A549 (cell line): ENCODE measurements around the gene COIL.

ENCODE experiments used
- CBX2 ChIP-seq: fragments of 200-600 bp; sonication (generic); IDR thresholded peaks from 2 replicates; pipeline ENCODE4 v1.6.1; 2016; ENCODE audit warnings: low read depth, mild to moderate bottlenecking, borderline replicate concordance
- CBX8 ChIP-seq: fragments of 200-600 bp; sonication (generic); IDR thresholded peaks from 2 replicates; pipeline ENCODE4 v1.6.1; 2016
- EP300 ChIP-seq, 2 experiments: fragments of >200 bp; sonication (Bioruptor Twin); formaldehyde crosslinking; IDR thresholded peaks; 2 replicates in 1 of 2; 3 replicates in 1 of 2; pipeline ENCODE4 v1.6.1; 2016 to 2017
- JUNB ChIP-seq: fragments of >200 bp; sonication (Bioruptor Twin); formaldehyde crosslinking; IDR thresholded peaks from 2 replicates; pipeline ENCODE4 v1.6.1; 2016
- MAFK ChIP-seq: fragments of 450-650 bp; IDR thresholded peaks from 2 replicates; pipeline ENCODE4 v1.6.1; 2014; ENCODE audit not compliant: partially characterized antibody
- MYC ChIP-seq: IDR thresholded peaks from 2 replicates; pipeline ENCODE4 v1.6.1; 2012; ENCODE audit warnings: mild to moderate bottlenecking, inconsistent platforms, low read length, improper control_type of control experiment, borderline replicate concordance
- POLR2A ChIP-seq: IDR thresholded peaks from 2 replicates; pipeline ENCODE4 v1.6.1; 2012; ENCODE audit warnings: mild to moderate bottlenecking, low read length
- RAD21 ChIP-seq, 2 experiments: fragments of >200 bp in 1 of 2; sonication (Bioruptor Twin) in 1 of 2; formaldehyde crosslinking in 1 of 2; IDR thresholded peaks in 1 of 2; conservative IDR thresholded peaks in 1 of 2; 2 replicates in 1 of 2; 3 replicates in 1 of 2; pipeline ENCODE4 v1.6.1; 2012 to 2018; ENCODE audit warnings: inconsistent platforms in 1 of 2
- TF ChIP-seq, protein P1 (sequence below): fragments of >200 bp; sonication (Bioruptor Twin); formaldehyde crosslinking; IDR thresholded peaks from 3 replicates; pipeline ENCODE4 v1.5.1; 2016

DNA sequence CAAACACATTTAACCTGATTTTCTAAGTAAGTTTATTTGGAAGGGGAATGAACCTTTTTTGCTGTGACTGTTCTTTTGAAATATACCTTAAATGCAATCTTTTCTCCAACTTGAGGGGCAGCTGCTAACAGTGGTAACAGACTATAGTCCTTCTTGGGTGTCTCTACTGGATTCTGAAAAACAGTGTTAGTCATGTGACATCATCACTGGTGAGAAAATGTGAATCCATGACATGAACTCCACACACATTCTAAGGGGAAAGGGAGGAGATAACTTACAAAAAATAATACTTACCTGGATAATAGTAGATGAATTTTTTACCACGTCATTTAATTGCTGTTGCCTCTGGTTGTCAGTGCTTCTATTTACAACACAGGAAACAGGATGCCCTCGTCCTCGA lies 11.3 kb downstream of the COIL start:
- TF ChIP-seq POLR2A (no peak), CBX2 (no peak), MYC (no peak), CBX8 (no peak), EP300 (IDR thresholded peaks at IDR 0.05) (no peak), RAD21 (conservative IDR thresholded peaks at IDR 0.05 in 1 of 2, IDR thresholded peaks at IDR 0.05 in 1 of 2) (no peak), MAFK (no peak), JUNB (no peak)
- TF ChIP-seq, protein P1, sequence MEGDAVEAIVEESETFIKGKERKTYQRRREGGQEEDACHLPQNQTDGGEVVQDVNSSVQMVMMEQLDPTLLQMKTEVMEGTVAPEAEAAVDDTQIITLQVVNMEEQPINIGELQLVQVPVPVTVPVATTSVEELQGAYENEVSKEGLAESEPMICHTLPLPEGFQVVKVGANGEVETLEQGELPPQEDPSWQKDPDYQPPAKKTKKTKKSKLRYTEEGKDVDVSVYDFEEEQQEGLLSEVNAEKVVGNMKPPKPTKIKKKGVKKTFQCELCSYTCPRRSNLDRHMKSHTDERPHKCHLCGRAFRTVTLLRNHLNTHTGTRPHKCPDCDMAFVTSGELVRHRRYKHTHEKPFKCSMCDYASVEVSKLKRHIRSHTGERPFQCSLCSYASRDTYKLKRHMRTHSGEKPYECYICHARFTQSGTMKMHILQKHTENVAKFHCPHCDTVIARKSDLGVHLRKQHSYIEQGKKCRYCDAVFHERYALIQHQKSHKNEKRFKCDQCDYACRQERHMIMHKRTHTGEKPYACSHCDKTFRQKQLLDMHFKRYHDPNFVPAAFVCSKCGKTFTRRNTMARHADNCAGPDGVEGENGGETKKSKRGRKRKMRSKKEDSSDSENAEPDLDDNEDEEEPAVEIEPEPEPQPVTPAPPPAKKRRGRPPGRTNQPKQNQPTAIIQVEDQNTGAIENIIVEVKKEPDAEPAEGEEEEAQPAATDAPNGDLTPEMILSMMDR, result no peak
